Stimulated activated CD8-positive, alpha-beta memory T cell treated with anti-CD3 and anti-CD28 coated beads, Interleukin-15, amount 100 ng/mL, for 1 hour (primary cell): ENCODE results near the gene PBX1.

Source experiments
- DNase-seq: peaks from one replicate; pipeline ENCODE4 v3.0.0-alpha.2; 2020; ENCODE audit warnings: low read depth

The PBX1 gene

GRCh38 chr1:164725401-164725800 lies 166.4 kb downstream of the PBX1 start:
- no peak for DNase-seq

GRCh38 chr1:164726235-164726634 lies 167.3 kb downstream of the PBX1 start:
- no peak for DNase-seq

GRCh38 chr1:164728719-164729118 lies 169.7 kb downstream of the PBX1 start:
- no peak for DNase-seq

GRCh38 chr1:164731161-164731876 lies 172.3 kb downstream of the PBX1 start:
- DNase-seq, result no peak

- no peak for DNase-seq
Measured at GRCh38 chr1:164733070-164733469, 174.1 kb downstream of the PBX1 start.

GRCh38 chr1:164733734-164734133 lies 174.8 kb downstream of the PBX1 start:
- no peak for DNase-seq

GRCh38 chr1:164735315-164736052 lies 176.5 kb downstream of the PBX1 start:
- DNase-seq, result no peak

GRCh38 chr1:164736137-164736536 lies 177.2 kb downstream of the PBX1 start:
- no peak for DNase-seq

GRCh38 chr1:164739189-164739588 lies 180.2 kb downstream of the PBX1 start:
- DNase-seq, result no peak

- no peak for DNase-seq
Measured at GRCh38 chr1:164740000-164740526, 181.1 kb downstream of the PBX1 start.

- no peak for DNase-seq
Measured at GRCh38 chr1:164742745-164743144, 183.8 kb downstream of the PBX1 start.

- no peak for DNase-seq
Measured at GRCh38 chr1:164743976-164744375, 185.0 kb downstream of the PBX1 start.

- DNase-seq, result no peak
Measured at GRCh38 chr1:164745736-164746135, 186.8 kb downstream of the PBX1 start.

GRCh38 chr1:164746632-164747031 lies 187.6 kb downstream of the PBX1 start:
- no peak for DNase-seq

GRCh38 chr1:164748253-164748899 lies 189.4 kb downstream of the PBX1 start:
- no peak for DNase-seq

- no peak for DNase-seq
Measured at GRCh38 chr1:164753521-164754077, 194.6 kb downstream of the PBX1 start.

- no peak for DNase-seq
Measured at GRCh38 chr1:164754088-164754600, 195.2 kb downstream of the PBX1 start.

GRCh38 chr1:164755690-164756089 lies 196.7 kb downstream of the PBX1 start:
- DNase-seq, result no peak

- no peak for DNase-seq
Measured at GRCh38 chr1:164756741-164757140, 197.8 kb downstream of the PBX1 start.

- no peak for DNase-seq
Measured at GRCh38 chr1:164757625-164758024, 198.6 kb downstream of the PBX1 start.

GRCh38 chr1:164759144-164759920 lies 200.3 kb downstream of the PBX1 start:
- DNase-seq, result no peak
